Measurements from ENCODE around the gene PPL. TPM values are rescaled to one million over a fixed set of nuclear protein-coding genes. Genes with fewer than 3 reads are reported as not detected.

PPL gene
- total and polyA plus RNA-seq, 2 of the 13 experiments (the other 11 are each of a cell fraction or from before 2014, with no cell fraction given): 5.7 to 6.6 TPM

DNA sequence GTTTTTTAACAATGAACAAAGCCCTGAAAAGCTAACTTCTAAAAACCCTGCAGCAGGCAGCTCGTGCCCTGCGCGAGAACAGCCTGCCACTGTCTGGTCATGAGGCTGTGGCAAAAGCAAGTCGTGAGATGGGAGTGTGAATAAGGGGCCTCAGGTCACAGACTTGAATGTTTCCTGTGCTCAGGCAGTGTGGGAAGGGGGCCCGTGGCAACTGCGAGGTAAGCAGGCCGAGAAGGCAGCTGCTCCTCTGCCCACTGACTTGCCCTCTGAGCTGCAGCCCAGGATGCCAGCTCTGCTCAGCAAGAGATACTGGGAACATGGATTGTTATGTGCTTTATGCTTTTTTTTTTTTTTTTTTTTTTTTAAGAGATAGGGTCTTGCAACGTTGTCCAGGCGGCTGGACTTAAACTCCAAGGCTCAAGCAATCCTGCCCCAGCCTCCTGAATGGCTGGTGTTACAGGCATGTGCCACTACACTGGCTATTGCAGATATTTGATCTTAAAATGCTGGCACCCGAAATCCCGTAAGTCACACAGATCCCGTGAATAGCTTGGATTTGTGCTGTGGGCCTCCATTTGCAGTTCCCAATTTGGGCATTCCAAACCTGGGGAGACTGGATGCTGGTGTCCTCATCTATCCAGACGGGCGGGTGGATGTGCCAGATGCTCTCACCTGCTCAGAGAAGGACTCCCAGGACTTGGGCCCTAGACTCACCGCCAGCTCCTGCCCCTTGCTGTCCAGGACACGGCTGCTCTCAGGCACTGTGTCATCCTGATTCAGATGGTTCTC lies 45.7 kb downstream of the PPL start:
- no peak overlapping the region for H3K9ac ChIP-seq (ENCODE audit: insufficient read depth, low read depth, low read length)
- no peaks in the 10 kb centered on the region for H4K20me1 ChIP-seq (ENCODE audit: insufficient read depth, low read length)
- ChIA-PET CTCF (ENCODE audit: low intra/inter-chr PET ratio, low total read pairs) (no interaction called here), POLR2A (interaction anchor here (0.9 kb wide), 1 partner anchor 9 kb away, joined by 3 read pairs; no protein-coding TSS in a partner anchor)
- no peaks in the 10 kb centered on the region for H3K79me2 ChIP-seq (ENCODE audit: insufficient read depth, low read length)
- no peak overlapping the region for H3K27ac ChIP-seq (ENCODE audit: extremely low read length, insufficient read depth, low read length)
- H3K36me3 ChIP-seq (replicated peaks in 1 of 2; ENCODE audit: control insufficient read depth in 1 of 2, insufficient read depth in 2 of 2, low read length in 2 of 2): peaks cover 0 to 8% of the 10 kb centered on the region in 2 experiments; a peak in 3 of 5 replicates
- intact Hi-C loops (cut with micrococcal nuclease; ENCODE audit: unreplicated experiment) (no loop called here), in situ Hi-C loops (cut with HindIII; ENCODE audit: extremely low pct_ligation_motif_present, low pct_unique_long_range_greater_than_20kb) (no loop called here)
- no peaks in the 10 kb centered on the region for H3K4me1 ChIP-seq (ENCODE audit: insufficient read depth, low read length)
- H3K4me3 ChIP-seq (replicated peaks in 1 of 3; ENCODE audit: insufficient read depth in 1 of 3, low read depth in 2 of 3, low read length in 3 of 3): no peak overlapping the region
- WGBS (ENCODE audit: low lambda C conversion rate): 96% methylated on average over 10 of the region's 16 CpGs
- DNase-seq (ENCODE audit: low spot score) (no peak), FAIRE-seq (no peak), ATAC-seq (no peak)
- H2AFZ ChIP-seq (ENCODE audit: low read length): no peak overlapping the region
- TF ChIP-seq ZNF121 (CRISPR knock-in tag; IDR thresholded peaks at IDR 0.05) (peak; percentile 55; the same call in 1 of the 2 replicates), RARG (CRISPR knock-in tag; IDR thresholded peaks at IDR 0.05; ENCODE audit: low read depth) (no peak), ELF3 (CRISPR knock-in tag; IDR thresholded peaks at IDR 0.05) (no peak), KLF16 (CRISPR knock-in tag; IDR thresholded peaks at IDR 0.05) (no peak)
- TF ChIP-seq, protein P1, sequence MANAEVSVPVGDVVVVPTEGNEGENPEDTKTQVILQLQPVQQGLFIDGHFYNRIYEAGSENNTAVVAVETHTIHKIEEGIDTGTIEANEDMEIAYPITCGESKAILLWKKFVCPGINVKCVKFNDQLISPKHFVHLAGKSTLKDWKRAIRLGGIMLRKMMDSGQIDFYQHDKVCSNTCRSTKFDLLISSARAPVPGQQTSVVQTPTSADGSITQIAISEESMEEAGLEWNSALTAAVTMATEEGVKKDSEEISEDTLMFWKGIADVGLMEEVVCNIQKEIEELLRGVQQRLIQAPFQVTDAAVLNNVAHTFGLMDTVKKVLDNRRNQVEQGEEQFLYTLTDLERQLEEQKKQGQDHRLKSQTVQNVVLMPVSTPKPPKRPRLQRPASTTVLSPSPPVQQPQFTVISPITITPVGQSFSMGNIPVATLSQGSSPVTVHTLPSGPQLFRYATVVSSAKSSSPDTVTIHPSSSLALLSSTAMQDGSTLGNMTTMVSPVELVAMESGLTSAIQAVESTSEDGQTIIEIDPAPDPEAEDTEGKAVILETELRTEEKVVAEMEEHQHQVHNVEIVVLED (CRISPR knock-in tag; IDR thresholded peaks at IDR 0.05; ENCODE audit: borderline replicate concordance): no peak
- TF ChIP-seq, protein P2, sequence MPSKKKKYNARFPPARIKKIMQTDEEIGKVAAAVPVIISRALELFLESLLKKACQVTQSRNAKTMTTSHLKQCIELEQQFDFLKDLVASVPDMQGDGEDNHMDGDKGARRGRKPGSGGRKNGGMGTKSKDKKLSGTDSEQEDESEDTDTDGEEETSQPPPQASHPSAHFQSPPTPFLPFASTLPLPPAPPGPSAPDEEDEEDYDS (CRISPR knock-in tag; IDR thresholded peaks at IDR 0.05): no peak
- no TSS peak for BruUV-seq (replicated peaks)
- H3K9me3 ChIP-seq (ENCODE audit: low read length): no peaks in the 10 kb centered on the region
- H3K4me2 ChIP-seq (ENCODE audit: low read depth, low read length): no peak overlapping the region
- no peaks in the 10 kb centered on the region for H3K27me3 ChIP-seq (ENCODE audit: control insufficient read depth in 1 of 2, insufficient read depth in 2 of 2, low read length in 2 of 2)

All from HepG2 (cell line).